H9 (cell line): ENCODE data around the gene NAA35. TPM values are rescaled to one million over a fixed set of nuclear protein-coding genes. Genes with fewer than 3 reads are reported as not detected.

Experiments used
- DNase-seq: peaks from one replicate; pipeline ENCODE4 v3.0.0-alpha.2; 2017
- H2AFZ ChIP-seq: one replicate; pipeline ENCODE4 v1.6.1; 2013; ENCODE audit warnings: mild to moderate bottlenecking, low read length, control low read depth, moderate library complexity
- H2AK5ac ChIP-seq: 2 replicates; pipeline ENCODE4 v1.6.1; 2013; ENCODE audit warnings: low read length, control low read depth, mixed read lengths; ENCODE audit not compliant: insufficient read length
- H2BK120ac ChIP-seq: one replicate; pipeline ENCODE4 v1.6.1; 2013; ENCODE audit warnings: low read depth, mild to moderate bottlenecking, low read length, control low read depth, inconsistent platforms; ENCODE audit not compliant: poor library complexity, severe bottlenecking
- H2BK12ac ChIP-seq: 2 replicates; pipeline ENCODE4 v1.6.1; 2013; ENCODE audit warnings: low read length, control low read depth, mixed read lengths, low read depth; ENCODE audit not compliant: insufficient read length
- H2BK15ac ChIP-seq: 2 replicates; pipeline ENCODE4 v1.6.1; 2013; ENCODE audit warnings: low read depth, low read length, control low read depth
- H2BK20ac ChIP-seq: one replicate; pipeline ENCODE4 v1.6.1; 2013; ENCODE audit warnings: low read depth, mild to moderate bottlenecking, low read length, control low read depth, inconsistent platforms; ENCODE audit not compliant: poor library complexity, severe bottlenecking
- H2BK5ac ChIP-seq: 2 replicates; pipeline ENCODE4 v1.6.1; 2013; ENCODE audit warnings: low read length, control low read depth, mixed read lengths; ENCODE audit not compliant: insufficient read length
- H3K14ac ChIP-seq: 2 replicates; pipeline ENCODE4 v1.6.1; 2013; ENCODE audit warnings: low read length, control low read depth; ENCODE audit not compliant: insufficient read depth
- H3K18ac ChIP-seq: 2 replicates; pipeline ENCODE4 v1.6.1; 2013; ENCODE audit warnings: low read depth, mild to moderate bottlenecking, mixed read lengths, low read length, control low read depth; ENCODE audit not compliant: insufficient read length
- H3K23ac ChIP-seq: 2 replicates; pipeline ENCODE4 v1.6.1; 2013; ENCODE audit warnings: low read length, control low read depth, mixed read lengths, low read depth; ENCODE audit not compliant: insufficient read length
- H3K23me2 ChIP-seq: 2 replicates; pipeline ENCODE4 v1.6.1; 2013; ENCODE audit warnings: low read depth, mild to moderate bottlenecking, mixed read lengths, low read length, control low read depth; ENCODE audit not compliant: insufficient read length, poor library complexity, severe bottlenecking
- H3K27ac ChIP-seq: 2 replicates; pipeline ENCODE4 v1.5.1; 2013; ENCODE audit warnings: low read length, control low read depth, mixed read lengths, low read depth; ENCODE audit not compliant: insufficient read length
- H3K27me3 ChIP-seq: 2 replicates; pipeline ENCODE4 v1.6.1; 2013; ENCODE audit warnings: low read length, control low read depth, inconsistent platforms; ENCODE audit not compliant: insufficient read depth
- H3K4ac ChIP-seq: 2 replicates; pipeline ENCODE4 v1.6.1; 2013; ENCODE audit warnings: low read depth, mild to moderate bottlenecking, control low read depth, inconsistent platforms, low read length, moderate library complexity
- H3K4me1 ChIP-seq: 2 replicates; pipeline ENCODE4 v1.6.1; 2013; ENCODE audit warnings: low read length, control low read depth, inconsistent platforms; ENCODE audit not compliant: insufficient read depth
- H3K4me2 ChIP-seq: 2 replicates; pipeline ENCODE4 v1.6.1; 2013; ENCODE audit warnings: low read length, control low read depth, mixed read lengths; ENCODE audit not compliant: insufficient read length, insufficient read depth
- H3K56ac ChIP-seq: 2 replicates; pipeline ENCODE4 v1.6.1; 2013; ENCODE audit warnings: low read depth, mild to moderate bottlenecking, mixed read lengths, low read length, control low read depth; ENCODE audit not compliant: insufficient read length
- H3K79me1 ChIP-seq: 2 replicates; pipeline ENCODE4 v1.6.1; 2013; ENCODE audit warnings: low read depth, mild to moderate bottlenecking, moderate library complexity, low read length, control low read depth, inconsistent platforms; ENCODE audit not compliant: insufficient read depth, poor library complexity, severe bottlenecking
- H3K79me2 ChIP-seq: 2 replicates; pipeline ENCODE4 v1.6.1; 2013; ENCODE audit warnings: low read length, control low read depth, inconsistent platforms; ENCODE audit not compliant: insufficient read depth
- H3K9ac ChIP-seq: 2 replicates; pipeline ENCODE4 v1.6.1; 2013; ENCODE audit warnings: low read length, control low read depth, mixed read lengths; ENCODE audit not compliant: insufficient read length; ENCODE audit errors: extremely low read depth
- H3K9me3 ChIP-seq: one replicate; pipeline ENCODE4 v1.6.1; 2013; ENCODE audit warnings: low read depth, low read length, inconsistent platforms; ENCODE audit not compliant: control insufficient read depth
- H3T11ph ChIP-seq: one replicate; pipeline ENCODE4 v1.6.1; 2013; ENCODE audit warnings: mild to moderate bottlenecking, low read length, control low read depth, inconsistent platforms
- H4K20me1 ChIP-seq: one replicate; pipeline ENCODE4 v1.6.1; 2013; ENCODE audit not compliant: control insufficient read depth, insufficient read length, insufficient read depth
- H4K5ac ChIP-seq: 2 replicates; pipeline ENCODE4 v1.6.1; 2013; ENCODE audit warnings: low read depth, mild to moderate bottlenecking, mixed read lengths, low read length, control low read depth; ENCODE audit not compliant: insufficient read length
- H4K8ac ChIP-seq: replicated peaks from 2 replicates; pipeline ENCODE4 v1.6.1; 2013; ENCODE audit warnings: low read length, control low read depth, mixed read lengths, low read depth; ENCODE audit not compliant: insufficient read length
- H4K91ac ChIP-seq: 2 replicates; pipeline ENCODE4 v1.6.1; 2013; ENCODE audit warnings: low read depth, mild to moderate bottlenecking, moderate library complexity, mixed read lengths, low read length, control low read depth; ENCODE audit not compliant: insufficient read length
- H3K27ac Mint-ChIP-seq, 3 experiments: 2 replicates in 2 of 3; 3 replicates in 1 of 3; pipeline ENCODE4 v1.8.0; 2020 to 2021; ENCODE audit warnings: mixed read lengths in 3 of 3, mild to moderate bottlenecking in 1 of 3, moderate library complexity in 1 of 3
- H3K27me3 Mint-ChIP-seq: 2 replicates; pipeline ENCODE4 v1.8.0; 2021; ENCODE audit warnings: low read depth, mild to moderate bottlenecking, moderate library complexity, mixed read lengths
- H3K36me3 Mint-ChIP-seq, 3 experiments: 2 replicates in 2 of 3; 3 replicates in 1 of 3; pipeline ENCODE4 v1.8.0; 2020 to 2021; ENCODE audit warnings: low read depth in 3 of 3, mixed read lengths in 3 of 3; ENCODE audit not compliant: insufficient read depth in 1 of 3
- H3K4me1 Mint-ChIP-seq, 2 experiments: 2 replicates each; pipeline ENCODE4 v1.8.0; 2020; ENCODE audit warnings: mixed read lengths in 2 of 2
- H3K4me3 Mint-ChIP-seq, 2 experiments: 2 replicates in 1 of 2; 3 replicates in 1 of 2; pipeline ENCODE4 v1.8.0; 2020 to 2021; ENCODE audit warnings: mild to moderate bottlenecking in 2 of 2, mixed read lengths in 2 of 2, moderate library complexity in 1 of 2
- H3K9me3 Mint-ChIP-seq, 2 experiments: 2 replicates in 1 of 2; 3 replicates in 1 of 2; pipeline ENCODE4 v1.8.0; 2020; ENCODE audit warnings: mild to moderate bottlenecking in 2 of 2, mixed read lengths in 2 of 2, moderate library complexity in 1 of 2
- WGBS: extraction: QIAGEN DNeasy Blood & Tissue Kit; methylation state at CpG from one replicate; pipeline ENCODE4 v1.1.7; 2013; ENCODE audit warnings: missing lambda C conversion rate, low lambda C conversion rate, mixed read lengths; ENCODE audit not compliant: insufficient read length; ENCODE audit errors: extremely low coverage; 5-methylcytosine and 5-hydroxymethylcytosine counted together
- total RNA-seq: library from RNA; stranded (reverse); gene quantifications from 2 replicates; pipeline ENCODE4 v1.2.1, GENCODE V29; 2021
- TF ChIP-seq, protein P1 (sequence below): fragments of 200-600 bp; sonication (generic); conservative IDR thresholded peaks from 3 replicates; pipeline ENCODE4 v1.8.0; 2021; ENCODE audit warnings: antibody characterized with exemption, mild to moderate bottlenecking

Gene NAA35
- total RNA-seq, 1 experiment from 2014 or later = 38.6 TPM

DNA sequence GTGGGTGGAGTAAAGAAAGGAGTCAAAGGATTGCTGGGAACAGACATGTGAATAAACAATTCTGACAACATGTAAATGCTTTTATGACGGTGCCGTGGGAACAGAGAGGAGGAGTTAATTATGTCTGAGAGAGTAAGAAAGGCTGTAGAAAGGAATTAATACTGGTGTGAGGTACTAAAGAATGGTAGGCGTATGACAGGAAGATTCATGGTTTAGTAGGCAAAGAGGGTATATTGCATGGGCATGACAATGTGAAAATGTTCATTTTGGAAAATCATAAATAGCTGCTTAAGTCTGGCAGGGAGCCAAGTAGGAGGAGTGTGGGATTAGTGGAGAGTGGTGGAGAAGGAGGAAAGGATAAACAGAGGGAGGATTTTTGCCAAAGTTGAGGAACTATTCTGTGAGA, 19.7 kb downstream of the NAA35 start:
- H3K27me3 ChIP-seq = no peaks in the 10 kb centered on the region
- H3K9ac ChIP-seq = no peak overlapping the region
- H2BK20ac ChIP-seq = no peak overlapping the region
- H3K9me3 Mint-ChIP-seq = no peaks in the 10 kb centered on the region
- H3K27me3 Mint-ChIP-seq = no peaks in the 10 kb centered on the region
- no peak overlapping the region for H2BK15ac ChIP-seq
- peaks cover 12 to 66% (median 62%) of the 10 kb centered on the region in 3 experiments; a peak in 6 of 7 replicates for H3K36me3 Mint-ChIP-seq
- H3K18ac ChIP-seq = no peak overlapping the region
- no peak overlapping the region for H2BK5ac ChIP-seq
- no CpG with 5 or more reads among the region's 3 CpGs for WGBS
- H4K91ac ChIP-seq = no peak overlapping the region
- H2BK12ac ChIP-seq = no peak overlapping the region
- peaks cover 8 to 13% of the 10 kb centered on the region in 2 experiments; a peak in 3 of 4 replicates for H3K4me1 Mint-ChIP-seq
- no peak overlapping the region for H3K23ac ChIP-seq
- H3K79me2 ChIP-seq = peaks cover 2% of the 10 kb centered on the region; the same call in 1 of the 2 replicates
- no peak overlapping the region for H3K4me3 Mint-ChIP-seq
- no peak overlapping the region for H2AFZ ChIP-seq
- H3K56ac ChIP-seq = no peak overlapping the region
- no peaks in the 10 kb centered on the region for H3K9me3 ChIP-seq
- H3K14ac ChIP-seq = no peak overlapping the region
- no peak overlapping the region for H2BK120ac ChIP-seq
- no peak overlapping the region for H2AK5ac ChIP-seq
- TF ChIP-seq, protein P1, sequence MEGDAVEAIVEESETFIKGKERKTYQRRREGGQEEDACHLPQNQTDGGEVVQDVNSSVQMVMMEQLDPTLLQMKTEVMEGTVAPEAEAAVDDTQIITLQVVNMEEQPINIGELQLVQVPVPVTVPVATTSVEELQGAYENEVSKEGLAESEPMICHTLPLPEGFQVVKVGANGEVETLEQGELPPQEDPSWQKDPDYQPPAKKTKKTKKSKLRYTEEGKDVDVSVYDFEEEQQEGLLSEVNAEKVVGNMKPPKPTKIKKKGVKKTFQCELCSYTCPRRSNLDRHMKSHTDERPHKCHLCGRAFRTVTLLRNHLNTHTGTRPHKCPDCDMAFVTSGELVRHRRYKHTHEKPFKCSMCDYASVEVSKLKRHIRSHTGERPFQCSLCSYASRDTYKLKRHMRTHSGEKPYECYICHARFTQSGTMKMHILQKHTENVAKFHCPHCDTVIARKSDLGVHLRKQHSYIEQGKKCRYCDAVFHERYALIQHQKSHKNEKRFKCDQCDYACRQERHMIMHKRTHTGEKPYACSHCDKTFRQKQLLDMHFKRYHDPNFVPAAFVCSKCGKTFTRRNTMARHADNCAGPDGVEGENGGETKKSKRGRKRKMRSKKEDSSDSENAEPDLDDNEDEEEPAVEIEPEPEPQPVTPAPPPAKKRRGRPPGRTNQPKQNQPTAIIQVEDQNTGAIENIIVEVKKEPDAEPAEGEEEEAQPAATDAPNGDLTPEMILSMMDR = no peak
- no peaks in the 10 kb centered on the region for H3K4me1 ChIP-seq
- no peaks in the 10 kb centered on the region for H3K23me2 ChIP-seq
- no peak overlapping the region for H3K4me2 ChIP-seq
- H3K27ac Mint-ChIP-seq = peak overlapping the region in 1 of 3 experiments; percentile 34; a peak in 2 of 7 replicates
- H3K4ac ChIP-seq = no peak overlapping the region
- no peak overlapping the region for H4K5ac ChIP-seq
- no peaks in the 10 kb centered on the region for H4K20me1 ChIP-seq
- peaks cover 4% of the 10 kb centered on the region for H3K79me1 ChIP-seq
- no peak for DNase-seq
- no peak overlapping the region for H3T11ph ChIP-seq
- H4K8ac ChIP-seq = no peak overlapping the region
- no peak overlapping the region for H3K27ac ChIP-seq
